Activated T-cell treated with anti-CD3 and anti-CD28 coated beads for 48 hours (primary cell): ENCODE results near the gene HAGH.

Experiments used
- DNase-seq: peaks from one replicate; pipeline ENCODE4 v3.0.0-alpha.2; 2020; ENCODE audit warnings: low read depth

Gene HAGH

GRCh38 chr16:1762196-1762878, 64.3 kb downstream of the HAGH start:
- no peak for DNase-seq

GRCh38 chr16:1761751-1762150, 64.9 kb downstream of the HAGH start:
- DNase-seq = no peak

GRCh38 chr16:1760911-1761310, 65.7 kb downstream of the HAGH start:
- DNase-seq = no peak

- no peak for DNase-seq
These were observed 67.1 kb downstream of the HAGH start for GRCh38 chr16:1759511-1759910.

- no peak for DNase-seq
These were observed 67.7 kb downstream of the HAGH start for GRCh38 chr16:1758923-1759322.

GRCh38 chr16:1757714-1758461, 68.7 kb downstream of the HAGH start:
- DNase-seq = no peak
